Ishikawa (cell line): ENCODE data around the gene SLC22A14.

Experiments used
- CEBPB ChIP-seq: IDR thresholded peaks from 2 replicates; pipeline ENCODE4 v1.6.1; 2012
- CREB1 ChIP-seq: IDR thresholded peaks from 2 replicates; pipeline ENCODE4 v1.6.1; 2012; ENCODE audit warnings: low read depth
- EP300 ChIP-seq: IDR thresholded peaks from 2 replicates; pipeline ENCODE4 v1.6.1; 2012; ENCODE audit warnings: borderline replicate concordance
- MAX ChIP-seq: IDR thresholded peaks from 2 replicates; pipeline ENCODE4 v1.6.1; 2012
- RAD21 ChIP-seq: IDR thresholded peaks from 2 replicates; pipeline ENCODE4 v1.6.1; 2012; ENCODE audit warnings: low read depth
- REST ChIP-seq: IDR thresholded peaks from 2 replicates; pipeline ENCODE4 v1.6.1; 2012; ENCODE audit warnings: low read depth, mild to moderate bottlenecking
- TAF1 ChIP-seq: IDR thresholded peaks from 2 replicates; pipeline ENCODE4 v1.6.1; 2012; ENCODE audit warnings: low read depth, mild to moderate bottlenecking
- USF1 ChIP-seq: IDR thresholded peaks from 2 replicates; pipeline ENCODE4 v1.6.1; 2012
- YY1 ChIP-seq: IDR thresholded peaks from 2 replicates; pipeline ENCODE4 v1.6.1; 2012; ENCODE audit warnings: low read depth
- ZBTB7A ChIP-seq: IDR thresholded peaks from 2 replicates; pipeline ENCODE4 v1.6.1; 2012; ENCODE audit warnings: low read depth

- TF ChIP-seq EP300, result no peak
- no peak for TF ChIP-seq TAF1
- no peak for TF ChIP-seq YY1
- TF ChIP-seq USF1, result no peak
- no peak for TF ChIP-seq CREB1
- no peak for TF ChIP-seq CEBPB
- no peak for TF ChIP-seq REST
- TF ChIP-seq MAX, result no peak
- TF ChIP-seq RAD21, result no peak
- no peak for TF ChIP-seq ZBTB7A
Observed at GRCh38 chr3:38276917-38277630, 5.0 kb upstream of the SLC22A14 start.
